Fibroblast of lung (primary cell): ENCODE data around the gene FBXO3. TPM values are rescaled to one million over a fixed set of nuclear protein-coding genes. Genes with fewer than 3 reads are reported as not detected.

ENCODE experiments used
- DNase-seq, 2 donors: peaks; one replicate each; pipeline versions ENCODE4 v3.0.0 to v3.0.0-alpha.2; 2010; ENCODE audit warnings: low read depth in 2 of 2
- H2AFZ ChIP-seq: 2 replicates; pipeline ENCODE4 v1.5.1; 2012; ENCODE audit warnings: low read length, control low read depth, inconsistent platforms
- H3K27ac ChIP-seq: 2 replicates; pipeline ENCODE4 v1.5.1; 2011; ENCODE audit warnings: low read length, control low read depth; ENCODE audit not compliant: insufficient read depth
- H3K27me3 ChIP-seq: 2 replicates; pipeline ENCODE4 v1.5.1; 2011; ENCODE audit warnings: mild to moderate bottlenecking, low read length; ENCODE audit not compliant: control insufficient read depth, insufficient read depth
- H3K36me3 ChIP-seq: 2 replicates; pipeline ENCODE4 v1.5.1; 2011; ENCODE audit warnings: low read length; ENCODE audit not compliant: control insufficient read depth, insufficient read depth
- H3K4me1 ChIP-seq: 2 replicates; pipeline ENCODE4 v1.5.1; 2011; ENCODE audit warnings: low read length; ENCODE audit not compliant: control insufficient read depth, insufficient read depth; ENCODE audit errors: extremely low read depth
- H3K4me2 ChIP-seq: 2 replicates; pipeline ENCODE4 v1.5.1; 2011; ENCODE audit warnings: low read length, control low read depth; ENCODE audit not compliant: insufficient read depth; ENCODE audit errors: extremely low read depth
- H3K4me3 ChIP-seq, 4 experiments: fragments of 200-600 bp in 1 of 4; sonication (generic) in 1 of 4; replicated peaks in 1 of 4; 2 replicates each; pipeline ENCODE4 v1.5.1; 2011 to 2016; ENCODE audit warnings: low read length in 4 of 4, low read depth in 3 of 4, mild to moderate bottlenecking in 3 of 4, control low read depth in 2 of 4, inconsistent platforms in 1 of 4, mixed read lengths in 1 of 4; ENCODE audit not compliant: insufficient read depth in 1 of 4; ENCODE audit errors: control extremely low read depth in 1 of 4
- H3K79me2 ChIP-seq: 2 replicates; pipeline ENCODE4 v1.5.1; 2012; ENCODE audit warnings: mild to moderate bottlenecking, low read length, inconsistent platforms; ENCODE audit not compliant: control insufficient read depth, insufficient read depth
- H3K9ac ChIP-seq: 2 replicates; pipeline ENCODE4 v1.5.1; 2011; ENCODE audit warnings: mild to moderate bottlenecking, low read length, control low read depth; ENCODE audit not compliant: insufficient read depth
- H3K9me3 ChIP-seq: 2 replicates; pipeline ENCODE4 v1.5.1; 2012; ENCODE audit warnings: low read depth, low read length; ENCODE audit not compliant: control insufficient read depth, insufficient read depth
- H4K20me1 ChIP-seq: 2 replicates; pipeline ENCODE4 v1.5.1; 2011; ENCODE audit warnings: low read length; ENCODE audit not compliant: control insufficient read depth, insufficient read depth; ENCODE audit errors: extremely low read depth
- EZH2 ChIP-seq: IDR thresholded peaks from 2 replicates; pipeline ENCODE4 v1.5.1; 2012; ENCODE audit warnings: low read length, control low read depth, mild to moderate bottlenecking; ENCODE audit errors: missing control alignments
- polyA plus RNA-seq, 2 donors: library from polyadenylated mRNA; depleted of rRNA in 1 of 2; stranded (reverse) in 1 of 2; unstranded in 1 of 2; fragments of >200 nt; gene quantifications; 2 replicates each; pipeline ENCODE4 v1.2.1, GENCODE V29; 2011 to 2012; ENCODE audit warnings: missing spikeins in 1 of 2
- total RNA-seq: library from RNA; depleted of rRNA; stranded (reverse); fragments of >200 nt; gene quantifications from 2 replicates; pipeline ENCODE4 v1.2.1, GENCODE V29; 2014
- TF ChIP-seq, protein P1 (sequence below), 2 donors: IDR thresholded peaks in 1 of 2; conservative IDR thresholded peaks in 1 of 2; 1 replicate in 1 of 2; 2 replicates in 1 of 2; pipeline ENCODE4 v1.5.1; 2011 to 2012; ENCODE audit warnings: low read length in 2 of 2, control low read depth in 1 of 2, inconsistent platforms in 1 of 2, low read depth in 1 of 2, mild to moderate bottlenecking in 1 of 2

FBXO3 gene
- total and polyA plus RNA-seq, 2 donors (not counting 1 experiment from before 2014, with no cell fraction given) = 28.7 to 46.2 TPM

DNA sequence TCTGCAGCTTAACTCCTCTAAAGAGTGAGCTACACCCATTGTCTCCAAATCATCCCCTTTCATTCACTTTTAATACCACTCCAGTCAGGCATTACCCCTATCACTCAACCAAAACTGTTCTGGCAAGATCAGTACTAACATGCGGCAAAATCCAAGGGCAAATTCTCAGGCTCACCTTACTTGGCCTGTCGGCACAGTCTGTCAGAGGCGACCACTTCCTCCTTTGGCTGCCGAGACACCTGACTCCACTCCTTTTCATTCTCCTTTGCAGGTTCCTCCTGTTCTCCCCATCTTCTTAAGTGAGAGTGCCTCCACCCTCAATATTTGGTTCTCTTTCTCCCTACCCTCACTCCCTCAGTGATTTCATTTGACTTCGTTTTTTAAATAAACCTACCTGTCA, 77.9 kb downstream of the FBXO3 start:
- H3K9ac ChIP-seq = no peak overlapping the region
- H3K4me1 ChIP-seq = peaks cover 24% of the 10 kb centered on the region
- H2AFZ ChIP-seq = no peak overlapping the region
- H3K36me3 ChIP-seq = no peaks in the 10 kb centered on the region
- H3K79me2 ChIP-seq = no peaks in the 10 kb centered on the region
- DNase-seq = no peak
- no peaks in the 10 kb centered on the region for H4K20me1 ChIP-seq
- H3K4me2 ChIP-seq = no peak overlapping the region
- no peaks in the 10 kb centered on the region for H3K27me3 ChIP-seq
- H3K27ac ChIP-seq = no peak overlapping the region
- H3K4me3 ChIP-seq = no peak overlapping the region
- no peaks in the 10 kb centered on the region for H3K9me3 ChIP-seq
- TF ChIP-seq, protein P1, sequence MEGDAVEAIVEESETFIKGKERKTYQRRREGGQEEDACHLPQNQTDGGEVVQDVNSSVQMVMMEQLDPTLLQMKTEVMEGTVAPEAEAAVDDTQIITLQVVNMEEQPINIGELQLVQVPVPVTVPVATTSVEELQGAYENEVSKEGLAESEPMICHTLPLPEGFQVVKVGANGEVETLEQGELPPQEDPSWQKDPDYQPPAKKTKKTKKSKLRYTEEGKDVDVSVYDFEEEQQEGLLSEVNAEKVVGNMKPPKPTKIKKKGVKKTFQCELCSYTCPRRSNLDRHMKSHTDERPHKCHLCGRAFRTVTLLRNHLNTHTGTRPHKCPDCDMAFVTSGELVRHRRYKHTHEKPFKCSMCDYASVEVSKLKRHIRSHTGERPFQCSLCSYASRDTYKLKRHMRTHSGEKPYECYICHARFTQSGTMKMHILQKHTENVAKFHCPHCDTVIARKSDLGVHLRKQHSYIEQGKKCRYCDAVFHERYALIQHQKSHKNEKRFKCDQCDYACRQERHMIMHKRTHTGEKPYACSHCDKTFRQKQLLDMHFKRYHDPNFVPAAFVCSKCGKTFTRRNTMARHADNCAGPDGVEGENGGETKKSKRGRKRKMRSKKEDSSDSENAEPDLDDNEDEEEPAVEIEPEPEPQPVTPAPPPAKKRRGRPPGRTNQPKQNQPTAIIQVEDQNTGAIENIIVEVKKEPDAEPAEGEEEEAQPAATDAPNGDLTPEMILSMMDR (conservative IDR thresholded peaks at IDR 0.05 in 1 of 2, IDR thresholded peaks at IDR 0.05 in 1 of 2; ENCODE audit: low read depth in 1 of 2, low read length in 2 of 2) = no peak
- no peak for TF ChIP-seq EZH2

DNA sequence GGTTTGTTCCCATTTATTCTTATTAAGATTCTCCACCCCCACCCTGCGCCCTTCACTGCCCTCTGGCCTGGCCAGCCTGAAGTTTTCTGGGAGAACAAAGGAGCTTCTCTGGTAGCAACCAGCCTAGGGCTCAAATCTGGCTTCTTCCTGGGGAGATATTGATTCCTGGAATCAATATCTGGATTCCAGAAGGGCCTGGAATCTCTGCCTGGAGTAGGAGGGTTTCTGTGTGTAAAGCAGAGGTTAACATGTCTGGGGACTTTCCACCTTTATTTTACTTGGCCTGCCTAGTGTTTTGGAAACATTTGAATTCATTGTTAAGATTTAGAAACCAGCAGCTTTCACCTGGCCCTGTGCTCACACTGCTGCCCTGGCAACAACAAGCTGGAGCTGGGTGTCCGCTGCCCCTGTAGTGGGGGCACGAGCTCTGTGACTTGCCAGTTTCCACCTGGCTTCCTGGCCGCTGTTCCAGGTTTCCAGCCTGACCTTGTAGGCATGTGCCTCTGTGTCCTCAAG, 79.2 kb downstream of the FBXO3 start:
- Histone ChIP-seq H3K36me3 (no peaks in the 10 kb centered on the region), H3K4me2 (no peak overlapping the region), H2AFZ (no peak overlapping the region), H3K4me1 (peaks cover 27% of the 10 kb centered on the region), H3K9me3 (no peaks in the 10 kb centered on the region), H3K4me3 (no peak overlapping the region), H3K27ac (no peak overlapping the region), H3K79me2 (no peaks in the 10 kb centered on the region), H4K20me1 (no peaks in the 10 kb centered on the region), H3K9ac (no peak overlapping the region), H3K27me3 (no peaks in the 10 kb centered on the region)
- DNase-seq = no peak
- TF ChIP-seq, protein P1 (conservative IDR thresholded peaks at IDR 0.05 in 1 of 2, IDR thresholded peaks at IDR 0.05 in 1 of 2; ENCODE audit: low read depth in 1 of 2, low read length in 2 of 2) = no peak
- TF ChIP-seq EZH2 = no peak

DNA sequence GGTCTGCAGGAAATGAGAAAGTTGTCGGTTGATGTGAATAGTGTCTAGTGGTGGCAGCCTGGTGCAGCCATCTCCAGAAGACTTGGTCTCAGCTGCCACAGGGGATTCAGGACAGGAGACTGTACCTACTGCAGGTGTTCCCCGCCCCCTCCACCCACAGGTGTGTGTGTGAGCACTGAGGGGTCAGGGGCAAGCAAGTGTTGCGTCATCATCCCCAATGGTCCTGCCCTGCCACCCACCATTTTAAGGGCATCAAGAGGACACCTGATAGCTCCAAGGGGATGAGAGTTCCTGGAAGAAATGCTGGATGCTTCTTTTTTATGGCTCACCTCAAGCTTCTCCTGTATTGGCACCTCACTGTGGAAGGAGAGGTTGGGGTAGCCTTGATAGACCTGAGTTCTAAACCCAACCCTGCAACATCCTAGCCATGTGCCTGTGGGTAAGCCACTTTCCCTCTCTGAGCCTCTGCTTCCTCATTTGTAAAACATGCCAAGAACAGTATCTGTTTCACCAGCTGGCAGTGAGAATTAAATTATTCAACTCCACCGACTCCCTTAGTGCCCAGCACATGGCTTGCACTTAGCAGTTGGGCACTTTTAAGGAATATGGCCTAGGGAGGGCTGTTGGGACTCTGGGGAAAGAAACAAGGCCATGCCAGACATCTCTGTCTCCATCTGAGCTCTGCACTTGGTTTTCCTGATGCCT, 79.8 kb downstream of the FBXO3 start:
- H3K4me1 ChIP-seq = peaks cover 28% of the 10 kb centered on the region
- no peak overlapping the region for H3K9ac ChIP-seq

More for the DNA sequence above, 79.8 kb downstream of the FBXO3 start:
- no peak overlapping the region for H2AFZ ChIP-seq
- no peaks in the 10 kb centered on the region for H3K9me3 ChIP-seq
- no peak overlapping the region for H3K4me2 ChIP-seq
- H3K27ac ChIP-seq = no peak overlapping the region
- no peaks in the 10 kb centered on the region for H3K36me3 ChIP-seq
- H4K20me1 ChIP-seq = no peaks in the 10 kb centered on the region
- TF ChIP-seq EZH2 = no peak
- TF ChIP-seq, protein P1 (conservative IDR thresholded peaks at IDR 0.05 in 1 of 2, IDR thresholded peaks at IDR 0.05 in 1 of 2; ENCODE audit: low read depth in 1 of 2, low read length in 2 of 2) = no peak
- H3K79me2 ChIP-seq = no peaks in the 10 kb centered on the region
- no peaks in the 10 kb centered on the region for H3K27me3 ChIP-seq
- H3K4me3 ChIP-seq = no peak overlapping the region
- no peak for DNase-seq
